Measurements from ENCODE around the gene BORCS5. TPM values are rescaled to one million over a fixed set of nuclear protein-coding genes. Genes with fewer than 3 reads are reported as not detected.

BORCS5 gene
- total RNA-seq, 1 donor, result 6.9 TPM

DNA sequence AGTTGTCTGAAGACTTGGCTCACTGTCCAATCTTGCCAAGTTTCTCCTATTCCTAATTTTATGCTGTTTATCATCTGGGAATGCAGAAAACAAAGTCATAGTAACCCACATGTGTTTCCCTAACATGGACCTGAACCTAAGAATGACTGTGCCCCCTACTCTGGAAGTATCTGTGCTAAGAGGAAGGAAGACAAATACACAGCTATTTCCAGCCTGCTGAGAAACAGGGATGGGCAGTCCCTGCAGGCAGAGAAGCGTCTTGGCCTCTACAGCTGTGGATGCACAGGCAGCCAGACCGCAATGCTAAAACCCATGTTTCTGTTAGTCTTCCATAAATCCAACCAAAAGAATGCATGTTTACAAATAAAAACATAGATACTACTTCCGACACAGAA is 149.6 kb downstream of the BORCS5 start:
- peak overlapping the region; percentile 43 for H3K4me3 ChIP-seq (ENCODE audit: low read depth, low read length)
- DNase-seq (ENCODE audit: low read depth), result peak; percentile 95
- TF ChIP-seq CTCF (IDR thresholded peaks at IDR 0.05; ENCODE audit: insufficient read depth, low read depth, low read length), result no peak

GRCh38 chr12:12507121-12507520 is 150.2 kb downstream of the BORCS5 start:
- DNase-seq (ENCODE audit: low read depth), result no peak
- H3K4me3 ChIP-seq (ENCODE audit: low read depth, low read length), result no peak overlapping the region
- TF ChIP-seq CTCF (IDR thresholded peaks at IDR 0.05; ENCODE audit: insufficient read depth, low read depth, low read length), result no peak

DNA sequence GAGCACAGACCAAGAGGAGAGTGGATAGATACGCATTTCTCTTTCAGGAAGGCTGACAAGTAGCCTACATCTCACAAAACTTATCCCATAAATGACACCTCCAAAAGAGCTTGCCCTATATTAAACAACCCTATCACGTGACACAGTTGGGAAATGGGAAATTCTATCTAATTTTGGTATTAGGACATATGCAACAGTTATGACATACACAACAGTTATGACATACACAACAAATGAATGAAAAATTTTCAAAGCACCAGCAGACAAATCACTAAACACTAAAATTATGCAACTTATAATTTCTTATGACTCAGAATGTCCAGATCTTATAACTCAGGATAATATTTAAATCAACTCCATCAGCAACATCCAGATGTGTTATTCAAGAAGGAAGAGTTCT is 151.7 kb downstream of the BORCS5 start:
- H3K4me3 ChIP-seq (ENCODE audit: low read depth, low read length), result no peak overlapping the region
- no peak for TF ChIP-seq CTCF (IDR thresholded peaks at IDR 0.05; ENCODE audit: insufficient read depth, low read depth, low read length)
- DNase-seq (ENCODE audit: low read depth), result peak; percentile 72

GRCh38 chr12:12510141-12510540 is 153.3 kb downstream of the BORCS5 start:
- H3K4me3 ChIP-seq (ENCODE audit: low read depth, low read length), result no peak overlapping the region
- peak; percentile 17 for DNase-seq (ENCODE audit: low read depth)

GRCh38 chr12:12510551-12510950 is 153.7 kb downstream of the BORCS5 start:
- DNase-seq (ENCODE audit: low read depth), result no peak
- H3K4me3 ChIP-seq (ENCODE audit: low read depth, low read length), result no peak overlapping the region
- TF ChIP-seq CTCF (IDR thresholded peaks at IDR 0.05; ENCODE audit: insufficient read depth, low read depth, low read length), result no peak

More at GRCh38 chr12:12510141-12510540, 153.3 kb downstream of the BORCS5 start:
- TF ChIP-seq CTCF (IDR thresholded peaks at IDR 0.05; ENCODE audit: insufficient read depth, low read depth, low read length), result no peak

GRCh38 chr12:12511021-12511783 is 154.3 kb downstream of the BORCS5 start:
- H3K4me3 ChIP-seq (ENCODE audit: low read depth, low read length), result no peak overlapping the region
- TF ChIP-seq CTCF (IDR thresholded peaks at IDR 0.05; ENCODE audit: insufficient read depth, low read depth, low read length), result no peak
- no peak for DNase-seq (ENCODE audit: low read depth)

All from fibroblast of villous mesenchyme (primary cell).